GM12801 (cell line): Measurements from ENCODE around the gene KYAT1.

Source experiments
- TF ChIP-seq, protein P1 (sequence below): IDR thresholded peaks from one replicate; pipeline ENCODE4 v1.5.1; 2011; ENCODE audit warnings: control low read depth; ENCODE audit not compliant: insufficient read length; ENCODE audit errors: extremely low read depth

KYAT1 gene

GRCh38 chr9:128881884-128882676, at the start of gene KYAT1, which contains the start of gene LRRC8A:
Gene KYAT1 (minus strand): TSS chr9:128881950. CDS start chr9:128845405, 36,545 bp downstream.
Gene LRRC8A (plus strand): TSS chr9:128882133. CDS start chr9:128907165, 25,032 bp downstream.
- TF ChIP-seq, protein P1, sequence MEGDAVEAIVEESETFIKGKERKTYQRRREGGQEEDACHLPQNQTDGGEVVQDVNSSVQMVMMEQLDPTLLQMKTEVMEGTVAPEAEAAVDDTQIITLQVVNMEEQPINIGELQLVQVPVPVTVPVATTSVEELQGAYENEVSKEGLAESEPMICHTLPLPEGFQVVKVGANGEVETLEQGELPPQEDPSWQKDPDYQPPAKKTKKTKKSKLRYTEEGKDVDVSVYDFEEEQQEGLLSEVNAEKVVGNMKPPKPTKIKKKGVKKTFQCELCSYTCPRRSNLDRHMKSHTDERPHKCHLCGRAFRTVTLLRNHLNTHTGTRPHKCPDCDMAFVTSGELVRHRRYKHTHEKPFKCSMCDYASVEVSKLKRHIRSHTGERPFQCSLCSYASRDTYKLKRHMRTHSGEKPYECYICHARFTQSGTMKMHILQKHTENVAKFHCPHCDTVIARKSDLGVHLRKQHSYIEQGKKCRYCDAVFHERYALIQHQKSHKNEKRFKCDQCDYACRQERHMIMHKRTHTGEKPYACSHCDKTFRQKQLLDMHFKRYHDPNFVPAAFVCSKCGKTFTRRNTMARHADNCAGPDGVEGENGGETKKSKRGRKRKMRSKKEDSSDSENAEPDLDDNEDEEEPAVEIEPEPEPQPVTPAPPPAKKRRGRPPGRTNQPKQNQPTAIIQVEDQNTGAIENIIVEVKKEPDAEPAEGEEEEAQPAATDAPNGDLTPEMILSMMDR: no peak

- TF ChIP-seq, protein P1: no peak
These were observed 47.8 kb upstream of the KYAT1 start for GRCh38 chr9:128929560-128929959.

GRCh38 chr9:128928624-128929023, 46.9 kb upstream of the KYAT1 start:
- TF ChIP-seq, protein P1: no peak

DNA sequence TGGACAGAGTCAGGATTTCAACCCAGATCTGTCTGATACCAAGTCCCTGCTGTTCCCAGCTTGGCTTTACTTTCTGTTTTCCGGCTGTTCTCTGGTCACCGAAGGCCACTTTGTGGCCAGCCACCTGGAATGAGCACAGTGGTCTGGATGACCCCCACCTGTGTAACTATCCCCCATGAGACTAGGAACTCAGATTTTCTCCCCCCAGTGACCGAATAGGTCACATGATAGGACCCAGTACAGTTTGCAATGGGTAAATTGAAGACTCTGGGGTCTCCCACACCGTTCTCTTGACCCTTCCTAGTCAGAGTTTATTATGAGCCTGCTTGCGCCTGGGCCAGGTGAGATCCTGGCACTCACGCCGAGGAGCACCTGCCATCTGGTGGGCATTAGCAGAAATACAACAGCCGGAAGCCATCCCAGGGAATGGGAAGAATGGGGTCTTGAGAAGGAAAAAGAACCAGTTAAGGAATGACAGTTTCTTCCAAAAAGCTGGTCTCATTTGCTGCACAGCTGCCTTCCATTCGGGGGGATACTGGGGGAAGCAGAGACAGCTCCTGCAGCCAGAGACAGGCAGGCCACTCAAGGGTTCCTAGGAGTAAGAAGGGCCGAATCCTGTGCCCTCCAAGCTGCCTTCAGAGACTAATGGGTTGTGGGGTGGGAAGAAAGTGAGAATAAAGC, 46.1 kb upstream of the KYAT1 start:
- TF ChIP-seq, protein P1: no peak

DNA sequence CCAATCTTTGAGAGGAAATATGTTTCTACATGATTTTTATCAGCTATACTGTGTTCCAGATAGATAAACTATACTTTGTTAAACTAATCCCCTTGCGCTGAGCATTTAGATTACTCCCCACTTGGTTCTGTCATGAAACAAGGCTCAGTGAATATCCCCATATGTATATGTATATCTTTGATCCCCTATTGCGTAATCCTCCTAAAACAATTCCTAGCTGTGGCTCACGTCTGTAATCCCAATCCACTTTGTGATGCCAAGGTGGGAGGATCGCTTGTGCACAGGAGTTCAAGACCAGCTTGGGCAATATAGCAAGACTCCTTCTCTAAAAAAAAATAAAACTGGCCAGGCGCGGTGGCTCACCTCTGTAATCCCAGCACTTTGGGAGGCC, 41.7 kb upstream of the KYAT1 start:
- TF ChIP-seq, protein P1: no peak

DNA sequence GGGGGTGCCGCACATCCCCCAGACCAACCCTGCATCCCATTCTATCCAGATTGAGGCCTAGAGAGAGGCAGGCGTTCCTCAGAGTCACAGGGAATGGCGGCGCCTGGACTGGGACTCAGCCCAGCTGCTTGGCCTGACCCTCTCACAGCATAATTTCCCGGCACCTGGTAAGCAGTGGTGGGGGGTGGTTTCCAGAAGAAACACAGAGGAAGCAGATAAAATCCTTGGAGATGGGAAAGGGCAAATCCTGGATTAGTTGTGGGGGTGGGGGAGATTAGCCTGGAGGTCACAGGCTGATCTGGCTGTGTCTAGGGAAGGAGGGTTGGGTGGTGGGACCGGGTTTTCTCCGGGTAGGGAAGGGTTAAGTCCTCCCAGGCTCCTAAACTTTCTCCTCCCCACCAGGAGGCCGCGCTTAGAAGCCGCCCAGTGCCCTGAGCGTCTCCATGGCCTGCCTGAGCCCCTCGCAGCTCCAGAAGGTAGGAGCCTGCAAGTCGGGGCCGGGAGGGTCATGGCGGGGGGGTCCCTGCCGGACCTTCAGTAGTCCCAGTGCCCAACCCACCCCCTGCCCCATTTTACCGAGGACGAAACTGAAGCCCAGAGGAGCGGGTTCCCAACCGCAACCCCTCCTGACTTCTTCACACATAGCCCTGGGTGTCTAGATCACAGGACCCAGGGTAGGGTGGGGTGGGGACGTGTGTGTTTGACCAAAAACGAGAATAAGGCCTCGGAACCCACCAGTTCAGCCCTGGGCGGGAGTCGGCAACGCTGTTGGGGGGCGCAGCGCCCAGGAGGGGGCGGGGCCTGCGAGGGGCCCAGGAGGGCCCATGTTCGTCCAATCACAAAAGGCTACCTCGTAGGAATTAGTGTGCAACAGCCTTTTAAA, 40.4 kb upstream of the KYAT1 start:
- TF ChIP-seq, protein P1: no peak
